ENCODE results near the gene ATP2B1. TPM values are rescaled to one million over a fixed set of nuclear protein-coding genes. Genes with fewer than 3 reads are reported as not detected.

The ATP2B1 gene
- total and polyA plus RNA-seq, 8 donors = 4.3 to 22.4 (median 14.4) TPM

GRCh38 chr12:89540586-89540985 lies 168.1 kb downstream of the ATP2B1 start:
- WGBS, 2 donors = 64 to 91% methylated on average over 3 of the region's 3 CpGs

GRCh38 chr12:89539426-89540223 lies 169.0 kb downstream of the ATP2B1 start:
- ATAC-seq (no peak), FAIRE-seq (no peak), DNase-seq (no peak)
- no peak overlapping the region for H3K27ac ChIP-seq
- no peak for TF ChIP-seq CTCF (IDR thresholded peaks at IDR 0.05)
- intact Hi-C loops (cut with DNase I) = no loop called here
- no peaks in the 10 kb centered on the region for H3K4me1 ChIP-seq
- no peaks in the 10 kb centered on the region for H3K27me3 ChIP-seq
- H3K36me3 ChIP-seq = no peaks in the 10 kb centered on the region
- no peak overlapping the region for H3K4me3 ChIP-seq
- WGBS, 2 donors = 60 to 84% methylated on average over 5 of the region's 5 CpGs
- no peaks in the 10 kb centered on the region for H3K9me3 ChIP-seq

More at GRCh38 chr12:89540586-89540985, 168.1 kb downstream of the ATP2B1 start:
- no peak for FAIRE-seq
- Histone ChIP-seq H3K36me3 (no peaks in the 10 kb centered on the region), H3K27me3 (no peaks in the 10 kb centered on the region), H3K27ac (no peak overlapping the region), H3K4me1 (no peaks in the 10 kb centered on the region), H3K4me3 (no peak overlapping the region), H3K9me3 (no peaks in the 10 kb centered on the region)
- DNase-seq = no peak
- intact Hi-C loops (cut with DNase I) = no loop called here
- no peak for ATAC-seq
- no peak for TF ChIP-seq CTCF (IDR thresholded peaks at IDR 0.05)

GRCh38 chr12:89538897-89539296 lies 169.7 kb downstream of the ATP2B1 start:
- H3K4me1 ChIP-seq = no peaks in the 10 kb centered on the region
- no peaks in the 10 kb centered on the region for H3K27me3 ChIP-seq
- no peaks in the 10 kb centered on the region for H3K9me3 ChIP-seq
- ATAC-seq (no peak), FAIRE-seq (no peak), DNase-seq (no peak)
- no peak overlapping the region for H3K27ac ChIP-seq
- H3K4me3 ChIP-seq = no peak overlapping the region
- intact Hi-C loops (cut with DNase I) = no loop called here
- TF ChIP-seq CTCF (IDR thresholded peaks at IDR 0.05) = no peak
- H3K36me3 ChIP-seq = no peaks in the 10 kb centered on the region
- 51 to 83% methylated on average over 4 of the region's 4 CpGs for WGBS, 2 donors

Other genes starting within 250 kb of the ATP2B1 start
- gene GALNT4, start 184.0 kb downstream of the ATP2B1 start, total RNA-seq = 10 to 100 TPM in 1 of 6 donors, 1 to 10 TPM in 5; 3.2 to 15.8 (median 6.5) TPM
- gene GALNT4, start 184.0 kb downstream of the ATP2B1 start, polyA plus RNA-seq = 1 to 10 TPM; 2.6 to 4.3 TPM
- gene POC1B, start 182.8 kb downstream of the ATP2B1 start, total RNA-seq = 10 to 100 TPM in 1 of 6 donors, 1 to 10 TPM in 5; 4.3 to 15.5 (median 6.2) TPM
- gene POC1B, start 182.8 kb downstream of the ATP2B1 start, polyA plus RNA-seq = 1 to 10 TPM; 3.4 to 6.2 TPM

All from pancreas (tissue), 10 donors.